HG03045 (cell line): ENCODE results near the gene EYS.

Experiments
- ATAC-seq: cut with Tn5 transposase; IDR thresholded peaks from one replicate; pipeline ENCODE4 v1.9.1; 2021; ENCODE audit warnings: mild to moderate bottlenecking, moderate library complexity; ENCODE audit not compliant: unreplicated experiment

EYS gene

GRCh38 chr6:64409948-64410347 is 1297.1 kb downstream of the EYS start:
- ATAC-seq = no peak

- ATAC-seq = no peak
These were observed 1302.6 kb downstream of the EYS start for GRCh38 chr6:64404396-64404795.

- ATAC-seq = no peak
These were observed 1323.7 kb downstream of the EYS start for GRCh38 chr6:64383277-64383676.

GRCh38 chr6:64376394-64376793 is 1330.6 kb downstream of the EYS start:
- ATAC-seq = no peak

- no peak for ATAC-seq
These were observed 1349.6 kb downstream of the EYS start for GRCh38 chr6:64357430-64357829.

- no peak for ATAC-seq
These were observed 1359.6 kb downstream of the EYS start for GRCh38 chr6:64347411-64347810.

GRCh38 chr6:64335195-64335594 is 1371.8 kb downstream of the EYS start:
- no peak for ATAC-seq

GRCh38 chr6:64334636-64335035 is 1372.4 kb downstream of the EYS start:
- ATAC-seq = no peak

GRCh38 chr6:64330694-64331307 is 1376.2 kb downstream of the EYS start:
- ATAC-seq = no peak

GRCh38 chr6:64326939-64327338 is 1380.1 kb downstream of the EYS start:
- ATAC-seq = no peak

GRCh38 chr6:64325093-64325492 is 1381.9 kb downstream of the EYS start:
- ATAC-seq = no peak

- ATAC-seq = no peak
These were observed 1396.8 kb downstream of the EYS start for GRCh38 chr6:64310214-64310613.

GRCh38 chr6:64301307-64302236 is 1405.5 kb downstream of the EYS start:
- ATAC-seq = no peak

GRCh38 chr6:64299176-64299575 is 1407.8 kb downstream of the EYS start:
- no peak for ATAC-seq

GRCh38 chr6:64294034-64294433 is 1413.0 kb downstream of the EYS start:
- no peak for ATAC-seq

- ATAC-seq = no peak
These were observed 1413.7 kb downstream of the EYS start for GRCh38 chr6:64293298-64293697.

GRCh38 chr6:64290867-64291266 is 1416.2 kb downstream of the EYS start:
- ATAC-seq = no peak

GRCh38 chr6:64289931-64290330 is 1417.1 kb downstream of the EYS start:
- ATAC-seq = no peak

- no peak for ATAC-seq
These were observed 1418.7 kb downstream of the EYS start for GRCh38 chr6:64288351-64288750.

- ATAC-seq = no peak
These were observed 1425.9 kb downstream of the EYS start for GRCh38 chr6:64281167-64281566.

- ATAC-seq = no peak
These were observed 1426.5 kb downstream of the EYS start for GRCh38 chr6:64280569-64280968.

GRCh38 chr6:64270083-64270482 is 1436.9 kb downstream of the EYS start:
- ATAC-seq = no peak
